Coronary artery (tissue), 2 donors: ENCODE data around the gene ASL.
"Not testable (repeated sequence)": the region's sequence is repeated elsewhere in the genome, so short reads cannot be mapped to it uniquely, and the experiment has no call there.

ENCODE experiments used
- DNase-seq: peaks from one replicate; pipeline ENCODE4 v3.0.0-alpha.2; 2017; ENCODE audit warnings: low spot score
- H3K27ac ChIP-seq, 2 donors: fragments of 200-600 bp; sonication (generic); one replicate each; pipeline ENCODE4 v1.5.1; 2016 to 2019
- H3K4me3 ChIP-seq: fragments of 200-600 bp; sonication (generic); 2 replicates; pipeline ENCODE4 v1.5.1; 2016; ENCODE audit warnings: mild to moderate bottlenecking, moderate library complexity
- TF ChIP-seq, protein P1 (sequence below): fragments of 200-600 bp; sonication (generic); IDR thresholded peaks from one replicate; pipeline ENCODE4 v1.5.1; 2019; ENCODE audit warnings: antibody characterized with exemption

ASL gene

GRCh38 chr7:66118603-66119002 lies 43.0 kb downstream of the ASL start:
- no peak overlapping the region for H3K4me3 ChIP-seq
- DNase-seq, result no peak
- H3K27ac ChIP-seq, result no peak overlapping the region
- TF ChIP-seq, protein P1, sequence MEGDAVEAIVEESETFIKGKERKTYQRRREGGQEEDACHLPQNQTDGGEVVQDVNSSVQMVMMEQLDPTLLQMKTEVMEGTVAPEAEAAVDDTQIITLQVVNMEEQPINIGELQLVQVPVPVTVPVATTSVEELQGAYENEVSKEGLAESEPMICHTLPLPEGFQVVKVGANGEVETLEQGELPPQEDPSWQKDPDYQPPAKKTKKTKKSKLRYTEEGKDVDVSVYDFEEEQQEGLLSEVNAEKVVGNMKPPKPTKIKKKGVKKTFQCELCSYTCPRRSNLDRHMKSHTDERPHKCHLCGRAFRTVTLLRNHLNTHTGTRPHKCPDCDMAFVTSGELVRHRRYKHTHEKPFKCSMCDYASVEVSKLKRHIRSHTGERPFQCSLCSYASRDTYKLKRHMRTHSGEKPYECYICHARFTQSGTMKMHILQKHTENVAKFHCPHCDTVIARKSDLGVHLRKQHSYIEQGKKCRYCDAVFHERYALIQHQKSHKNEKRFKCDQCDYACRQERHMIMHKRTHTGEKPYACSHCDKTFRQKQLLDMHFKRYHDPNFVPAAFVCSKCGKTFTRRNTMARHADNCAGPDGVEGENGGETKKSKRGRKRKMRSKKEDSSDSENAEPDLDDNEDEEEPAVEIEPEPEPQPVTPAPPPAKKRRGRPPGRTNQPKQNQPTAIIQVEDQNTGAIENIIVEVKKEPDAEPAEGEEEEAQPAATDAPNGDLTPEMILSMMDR, result no peak

DNA sequence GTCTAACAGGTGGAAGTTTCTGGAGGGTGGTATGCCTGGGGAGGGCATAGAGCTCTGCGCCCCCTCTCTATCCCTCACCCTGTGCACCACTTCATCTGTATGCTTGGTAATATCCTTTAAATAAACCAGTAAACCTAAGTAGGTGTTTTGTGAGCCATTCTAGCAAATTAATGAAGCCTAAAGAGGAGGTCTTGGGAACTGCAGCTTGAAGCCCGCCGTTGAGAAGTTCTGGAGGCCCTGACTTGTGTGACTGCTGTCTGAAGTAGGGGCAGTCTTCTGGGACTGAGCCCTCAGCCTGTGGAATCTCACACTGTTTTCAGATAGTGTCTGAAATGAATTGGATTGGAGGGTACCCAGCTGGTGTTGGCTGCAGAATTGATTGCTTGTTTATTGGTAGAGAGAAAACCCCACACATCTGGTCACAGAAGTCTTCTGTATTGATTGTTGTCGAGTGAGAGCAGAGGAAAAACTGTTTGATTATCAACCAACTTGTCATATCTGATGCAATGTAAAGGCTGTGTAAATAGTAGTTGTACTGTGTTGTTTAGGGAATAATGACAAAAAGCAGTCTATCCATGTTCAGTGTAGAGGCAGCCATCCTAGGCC lies 43.7 kb downstream of the ASL start:
- Histone ChIP-seq H3K27ac (no peak overlapping the region), H3K4me3 (no peak overlapping the region)
- no peak for DNase-seq
- TF ChIP-seq, protein P1, result no peak

DNA sequence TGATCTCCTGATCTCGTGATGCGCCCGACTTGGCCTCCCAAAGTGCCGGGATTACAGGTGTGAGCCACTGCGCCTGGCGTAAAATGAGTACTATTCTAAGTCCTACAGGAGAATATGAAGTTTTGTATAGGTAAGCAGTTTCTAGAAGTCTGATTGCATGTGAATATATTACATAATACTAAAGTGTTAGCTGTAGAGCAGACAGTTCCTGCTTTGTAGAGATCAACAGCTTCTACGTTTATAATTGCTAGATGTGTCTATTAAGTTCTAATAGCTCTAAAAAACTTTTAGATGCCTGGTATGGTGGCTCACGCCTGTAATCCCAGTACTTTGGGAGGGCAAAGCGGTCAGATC lies 47.5 kb downstream of the ASL start:
- no peak for DNase-seq
- TF ChIP-seq, protein P1, result no peak
- Histone ChIP-seq H3K27ac (no peak overlapping the region), H3K4me3 (no peak overlapping the region)

DNA sequence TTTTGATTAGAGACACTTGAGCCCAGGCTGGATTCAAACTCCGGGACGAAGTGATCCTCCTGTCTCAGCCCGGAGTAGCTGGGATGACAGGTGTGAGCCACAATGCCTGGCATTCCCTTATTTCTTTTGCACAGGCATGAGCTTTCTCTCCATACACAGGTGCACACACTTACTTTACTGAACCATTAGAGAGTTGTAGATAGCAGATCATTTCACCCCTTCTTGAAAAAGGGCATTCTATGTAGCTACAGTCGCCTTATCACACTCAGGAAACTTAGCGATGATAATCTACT lies 48.9 kb downstream of the ASL start:
- not testable (repeated sequence) for H3K4me3 ChIP-seq, H3K27ac ChIP-seq, DNase-seq

DNA sequence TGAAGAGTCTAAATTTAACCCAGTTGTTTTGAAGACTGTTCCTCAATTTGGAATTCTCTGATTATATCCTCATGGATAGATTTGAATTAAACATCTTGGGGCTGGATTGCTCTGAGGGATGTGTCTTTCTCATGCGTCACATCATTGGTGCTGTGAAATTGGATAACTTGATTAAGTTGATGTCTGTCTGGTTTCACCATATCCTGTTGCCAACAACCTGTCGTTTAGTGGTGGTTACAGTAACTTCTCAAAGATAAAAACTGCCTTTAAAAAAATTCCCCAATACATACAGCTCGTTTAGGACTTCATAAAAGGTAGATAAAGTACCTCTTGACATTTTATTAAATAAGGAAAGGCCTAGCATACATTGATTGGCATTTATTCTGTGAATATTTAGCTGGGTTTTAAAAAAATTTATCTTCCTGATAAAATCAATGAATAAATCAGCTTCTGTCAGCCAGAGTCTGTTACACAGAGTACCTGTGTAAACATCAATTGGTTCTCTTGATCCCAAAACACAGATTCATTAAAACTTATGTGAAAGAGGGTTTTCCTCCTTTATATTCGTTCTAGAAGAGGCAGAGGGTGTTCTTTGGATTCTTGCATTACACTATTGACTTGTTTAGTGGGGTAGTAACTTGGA lies 49.6 kb downstream of the ASL start:
- H3K4me3 ChIP-seq, result no peak overlapping the region
- no peak for DNase-seq
- TF ChIP-seq, protein P1, result no peak
- no peak overlapping the region for H3K27ac ChIP-seq

DNA sequence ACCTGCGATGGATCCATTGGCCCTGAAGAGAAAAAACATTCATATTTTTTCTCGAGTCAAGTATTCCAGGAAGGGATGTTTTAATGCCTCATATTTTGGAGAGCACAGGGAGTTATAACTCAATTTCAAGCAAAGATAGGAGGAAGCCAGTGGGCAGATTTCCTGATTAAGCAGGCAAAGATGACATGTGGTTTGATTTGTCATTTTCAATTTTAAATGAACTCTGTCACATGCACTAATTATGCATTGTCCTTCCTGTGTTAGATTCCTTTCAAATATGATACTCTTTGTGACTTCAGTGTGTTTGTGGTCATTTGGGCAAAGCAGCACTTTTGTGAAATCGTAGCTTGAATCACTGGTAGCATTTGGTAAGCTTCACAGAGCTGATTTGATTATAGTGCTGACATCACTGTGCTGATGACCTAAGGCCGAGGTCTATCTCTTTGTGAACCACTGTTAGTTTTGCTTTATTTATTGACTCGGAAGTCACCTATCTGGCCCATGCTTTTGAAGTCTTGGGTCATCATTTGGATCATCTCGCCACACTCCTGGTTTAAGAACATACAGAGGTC lies 50.2 kb downstream of the ASL start:
- DNase-seq, H3K27ac ChIP-seq: not testable (repeated sequence)

GRCh38 chr7:66127172-66127571 lies 51.6 kb downstream of the ASL start:
- H3K4me3 ChIP-seq, DNase-seq, H3K27ac ChIP-seq: not testable (repeated sequence)

More for the DNA sequence above, 50.2 kb downstream of the ASL start:
- H3K4me3 ChIP-seq, result not testable (repeated sequence)

GRCh38 chr7:66138994-66139752 lies 63.6 kb downstream of the ASL start:
- Histone ChIP-seq H3K4me3 (no peak overlapping the region), H3K27ac (no peak overlapping the region)
- TF ChIP-seq, protein P1, result no peak
- no peak for DNase-seq
